AG20443 (cell line): ENCODE measurements around the gene PSENEN.
"Not testable (repeated sequence)": the region's sequence is repeated elsewhere in the genome, so short reads cannot be mapped to it uniquely, and the experiment has no call there.

Experiments
- DNase-seq: peaks from one replicate; pipeline ENCODE4 v3.0.0; 2012; ENCODE audit warnings: low spot score, mixed read lengths

The PSENEN gene

DNA sequence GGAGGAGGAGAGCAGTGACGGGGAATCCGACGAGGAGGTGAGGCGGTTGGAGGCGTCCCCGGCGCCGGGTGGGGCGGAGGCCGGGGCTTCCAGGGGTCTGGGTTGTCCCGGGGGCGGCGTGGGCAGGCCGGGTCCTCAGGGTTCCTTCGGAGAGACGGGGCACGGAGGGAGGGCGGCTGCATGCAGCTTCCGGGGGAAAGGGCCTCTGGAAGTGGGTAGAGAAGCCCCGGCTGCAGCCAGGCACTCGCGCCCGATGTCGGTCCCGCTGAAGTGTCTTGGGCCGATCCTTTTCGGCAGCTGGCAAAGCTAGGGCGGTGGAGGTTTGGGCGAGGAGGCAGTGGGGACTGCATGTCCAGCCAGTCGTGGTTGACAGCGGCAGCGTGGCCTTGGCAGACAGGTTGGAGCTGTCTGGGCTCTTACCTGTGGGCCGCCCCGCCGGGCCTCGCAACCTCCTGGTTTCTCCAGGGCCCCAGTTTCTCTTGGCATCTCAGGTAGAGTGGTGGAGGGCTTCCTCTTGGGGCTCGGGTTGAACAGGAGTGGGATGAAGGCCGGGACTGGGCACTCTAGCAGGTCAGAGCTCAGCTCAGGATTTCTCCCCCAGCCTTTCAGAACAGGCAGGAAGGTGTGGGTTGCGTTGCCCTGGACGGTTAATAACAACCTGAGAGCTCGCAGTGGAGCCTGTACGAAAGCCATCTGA lies 27.0 kb upstream of the PSENEN start:
- DNase-seq, result peak; percentile 43

DNA sequence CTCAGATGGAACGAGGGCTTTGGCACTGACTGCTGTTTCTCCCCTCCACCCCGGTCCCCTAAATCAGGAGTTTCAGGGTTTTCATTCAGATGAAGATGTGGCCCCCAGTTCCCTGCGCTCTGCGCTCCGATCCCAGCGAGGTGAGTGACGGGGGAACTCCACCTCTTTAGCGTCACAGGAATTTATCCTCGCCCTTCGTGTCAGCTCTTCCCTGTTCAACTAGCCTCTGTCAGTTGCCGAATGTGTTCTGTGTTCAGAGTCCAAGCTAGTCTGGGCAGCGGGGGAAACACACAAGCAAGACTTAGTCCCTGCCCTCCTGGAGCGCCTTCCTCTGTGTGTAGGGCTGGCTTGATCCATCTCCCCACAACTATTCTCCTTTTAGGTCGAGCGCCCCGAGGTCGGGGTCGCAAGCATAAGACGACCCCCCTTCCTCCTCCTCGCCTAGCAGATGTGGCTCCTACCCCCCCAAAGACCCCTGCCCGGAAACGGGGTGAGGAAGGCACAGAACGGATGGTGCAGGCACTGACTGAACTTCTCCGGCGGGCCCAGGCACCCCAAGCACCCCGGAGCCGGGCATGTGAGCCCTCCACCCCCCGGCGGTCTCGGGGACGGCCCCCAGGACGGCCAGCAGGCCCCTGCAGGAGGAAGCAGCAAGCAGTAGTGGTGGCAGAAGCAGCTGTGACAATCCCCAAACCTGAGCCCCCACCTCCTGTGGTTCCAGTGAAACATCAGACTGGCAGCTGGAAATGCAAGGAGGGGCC lies 25.9 kb upstream of the PSENEN start:
- DNase-seq, result no peak

DNA sequence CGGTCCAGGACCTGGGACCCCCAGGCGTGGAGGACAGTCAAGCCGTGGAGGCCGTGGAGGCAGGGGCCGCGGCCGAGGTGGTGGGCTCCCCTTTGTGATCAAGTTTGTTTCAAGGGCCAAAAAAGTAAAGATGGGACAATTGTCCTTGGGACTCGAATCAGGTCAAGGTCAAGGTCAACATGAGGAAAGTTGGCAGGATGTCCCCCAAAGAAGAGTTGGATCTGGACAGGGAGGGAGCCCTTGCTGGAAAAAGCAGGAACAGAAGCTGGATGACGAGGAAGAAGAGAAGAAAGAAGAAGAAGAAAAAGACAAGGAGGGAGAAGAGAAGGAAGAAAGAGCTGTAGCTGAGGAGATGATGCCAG lies 25.3 kb upstream of the PSENEN start:
- no peak for DNase-seq

DNA sequence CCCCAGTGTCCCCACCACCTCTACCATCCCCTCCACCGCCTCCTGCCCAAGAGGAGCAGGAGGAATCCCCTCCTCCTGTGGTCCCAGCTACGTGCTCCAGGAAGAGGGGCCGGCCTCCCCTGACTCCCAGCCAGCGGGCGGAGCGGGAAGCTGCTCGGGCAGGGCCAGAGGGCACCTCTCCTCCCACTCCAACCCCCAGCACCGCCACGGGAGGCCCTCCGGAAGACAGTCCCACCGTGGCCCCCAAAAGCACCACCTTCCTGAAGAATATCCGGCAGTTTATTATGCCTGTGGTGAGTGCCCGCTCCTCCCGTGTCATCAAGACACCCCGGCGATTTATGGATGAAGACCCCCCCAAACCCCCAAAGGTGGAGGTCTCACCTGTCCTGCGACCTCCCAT lies 24.8 kb upstream of the PSENEN start:
- DNase-seq, result no peak

DNA sequence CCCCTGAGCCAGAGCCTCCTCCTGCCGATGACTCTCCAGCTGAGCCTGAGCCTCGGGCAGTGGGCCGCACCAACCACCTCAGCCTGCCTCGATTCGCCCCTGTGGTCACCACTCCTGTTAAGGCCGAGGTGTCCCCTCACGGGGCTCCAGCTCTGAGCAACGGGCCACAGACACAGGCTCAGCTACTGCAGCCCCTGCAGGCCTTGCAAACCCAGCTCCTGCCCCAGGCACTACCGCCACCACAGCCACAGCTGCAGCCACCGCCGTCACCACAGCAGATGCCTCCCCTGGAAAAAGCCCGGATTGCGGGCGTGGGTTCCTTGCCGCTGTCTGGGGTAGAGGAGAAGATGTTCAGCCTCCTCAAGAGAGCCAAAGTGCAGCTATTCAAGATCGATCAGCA lies 24.1 kb upstream of the PSENEN start:
- no peak for DNase-seq

DNA sequence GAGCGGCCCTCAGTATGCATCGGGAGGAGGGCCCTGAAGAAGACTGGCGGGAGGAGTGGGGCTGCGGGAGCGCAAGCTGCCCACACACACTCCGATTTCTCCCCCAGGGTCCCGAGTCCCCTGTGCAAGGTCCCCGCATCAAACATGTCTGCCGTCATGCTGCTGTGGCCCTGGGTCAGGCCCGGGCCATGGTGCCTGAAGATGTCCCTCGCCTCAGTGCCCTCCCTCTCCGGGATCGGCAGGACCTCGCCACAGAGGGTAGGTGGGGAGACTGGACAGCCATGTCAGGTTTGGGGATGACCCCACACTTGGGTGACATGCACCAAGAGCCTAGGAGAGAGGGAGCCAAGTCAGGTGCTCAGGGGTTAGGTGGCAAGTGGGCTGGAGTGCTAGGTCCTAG lies 23.0 kb upstream of the PSENEN start:
- DNase-seq, result no peak

DNA sequence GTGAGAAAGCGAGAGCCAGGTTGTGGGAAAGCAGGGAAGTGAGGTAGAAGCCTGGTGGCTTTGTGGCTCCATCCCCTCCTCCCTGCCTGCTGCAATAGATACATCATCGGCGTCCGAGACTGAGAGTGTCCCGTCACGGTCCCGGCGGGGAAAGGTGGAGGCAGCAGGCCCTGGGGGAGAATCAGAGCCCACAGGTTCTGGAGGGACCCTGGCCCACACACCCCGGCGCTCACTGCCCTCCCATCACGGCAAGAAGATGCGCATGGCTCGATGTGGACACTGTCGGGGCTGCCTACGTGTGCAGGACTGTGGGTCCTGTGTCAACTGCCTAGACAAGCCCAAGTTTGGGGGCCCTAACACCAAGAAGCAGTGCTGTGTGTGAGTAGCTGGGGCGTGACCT lies 22.6 kb upstream of the PSENEN start:
- no peak for DNase-seq

DNA sequence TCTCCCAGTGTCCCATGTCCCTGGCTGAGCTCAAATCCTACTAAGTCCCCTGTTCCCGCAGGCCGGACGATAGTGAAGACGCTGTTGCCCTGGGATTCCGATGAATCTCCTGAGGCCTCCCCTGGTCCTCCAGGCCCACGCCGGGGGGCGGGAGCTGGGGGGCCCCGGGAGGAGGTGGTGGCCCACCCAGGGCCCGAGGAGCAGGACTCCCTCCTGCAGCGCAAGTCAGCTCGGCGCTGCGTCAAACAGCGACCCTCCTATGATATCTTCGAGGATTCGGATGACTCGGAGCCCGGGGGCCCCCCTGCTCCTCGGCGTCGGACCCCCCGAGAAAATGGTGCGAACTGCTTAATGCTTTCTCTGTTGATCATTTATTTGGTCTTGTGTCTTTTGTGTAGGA lies 21.8 kb upstream of the PSENEN start:
- DNase-seq, result no peak

DNA sequence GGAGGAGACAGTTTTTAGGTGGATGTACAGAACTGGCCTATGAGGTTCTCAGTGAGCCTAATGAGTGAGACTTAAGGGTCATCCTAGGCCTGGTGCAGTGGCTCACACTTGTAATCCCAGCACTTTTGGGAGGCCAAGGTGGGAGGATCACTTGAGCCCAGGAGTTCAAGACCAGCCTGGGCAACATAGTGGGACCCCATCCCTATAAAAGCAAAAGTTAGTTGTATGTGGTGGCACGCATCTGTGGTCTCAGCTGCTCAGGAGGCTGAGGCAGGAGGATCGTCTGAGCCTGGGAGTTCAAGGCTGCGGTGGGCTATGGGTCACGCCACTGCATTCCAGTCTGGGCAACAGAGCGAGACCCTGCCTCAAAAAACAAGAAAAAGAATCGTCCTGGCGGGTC lies 21.3 kb upstream of the PSENEN start:
- DNase-seq, result not testable (repeated sequence)

DNA sequence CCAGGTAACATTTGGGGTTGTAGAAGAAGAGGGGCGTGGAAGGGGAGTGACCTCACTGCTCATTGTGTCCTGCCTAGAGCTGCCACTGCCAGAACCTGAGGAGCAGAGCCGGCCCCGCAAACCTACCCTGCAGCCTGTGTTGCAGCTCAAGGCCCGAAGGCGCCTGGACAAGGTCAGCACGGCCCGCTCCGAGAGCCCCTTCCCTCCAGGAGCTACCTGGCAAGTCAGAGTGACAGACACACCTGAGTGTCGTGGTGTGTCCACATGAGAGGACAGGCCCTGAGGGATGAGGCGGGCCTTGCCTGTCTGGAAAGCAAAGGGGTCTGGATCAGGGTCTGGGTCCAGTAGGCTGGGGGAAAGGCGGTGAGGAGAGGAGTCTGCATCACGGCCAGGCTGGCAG lies 20.9 kb upstream of the PSENEN start:
- DNase-seq, result no peak

DNA sequence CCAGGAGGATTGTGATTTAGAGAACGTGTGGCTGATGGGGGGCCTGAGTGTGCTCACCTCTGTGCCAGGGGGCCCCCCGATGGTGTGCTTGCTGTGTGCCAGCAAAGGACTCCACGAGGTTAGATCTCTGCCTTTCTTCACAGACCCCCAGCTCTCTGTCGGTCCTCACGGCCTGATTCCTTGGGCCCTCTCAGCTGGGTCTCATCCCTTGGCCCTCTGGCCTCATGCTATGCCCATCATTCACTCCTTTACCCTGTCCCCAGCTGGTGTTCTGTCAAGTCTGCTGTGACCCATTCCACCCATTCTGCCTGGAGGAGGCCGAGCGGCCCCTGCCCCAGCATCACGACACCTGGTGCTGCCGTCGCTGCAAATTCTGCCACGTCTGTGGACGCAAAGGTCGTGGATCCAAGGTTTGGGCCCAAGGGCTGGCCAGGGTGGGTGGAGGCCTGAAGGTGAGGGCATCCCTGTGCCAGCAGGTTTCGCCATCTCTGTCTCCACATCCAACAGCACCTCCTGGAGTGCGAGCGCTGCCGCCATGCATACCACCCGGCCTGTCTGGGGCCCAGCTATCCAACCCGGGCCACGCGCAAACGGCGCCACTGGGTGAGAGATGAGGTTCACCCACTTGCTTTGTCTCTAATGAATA lies 20.1 kb upstream of the PSENEN start:
- no peak for DNase-seq

DNA sequence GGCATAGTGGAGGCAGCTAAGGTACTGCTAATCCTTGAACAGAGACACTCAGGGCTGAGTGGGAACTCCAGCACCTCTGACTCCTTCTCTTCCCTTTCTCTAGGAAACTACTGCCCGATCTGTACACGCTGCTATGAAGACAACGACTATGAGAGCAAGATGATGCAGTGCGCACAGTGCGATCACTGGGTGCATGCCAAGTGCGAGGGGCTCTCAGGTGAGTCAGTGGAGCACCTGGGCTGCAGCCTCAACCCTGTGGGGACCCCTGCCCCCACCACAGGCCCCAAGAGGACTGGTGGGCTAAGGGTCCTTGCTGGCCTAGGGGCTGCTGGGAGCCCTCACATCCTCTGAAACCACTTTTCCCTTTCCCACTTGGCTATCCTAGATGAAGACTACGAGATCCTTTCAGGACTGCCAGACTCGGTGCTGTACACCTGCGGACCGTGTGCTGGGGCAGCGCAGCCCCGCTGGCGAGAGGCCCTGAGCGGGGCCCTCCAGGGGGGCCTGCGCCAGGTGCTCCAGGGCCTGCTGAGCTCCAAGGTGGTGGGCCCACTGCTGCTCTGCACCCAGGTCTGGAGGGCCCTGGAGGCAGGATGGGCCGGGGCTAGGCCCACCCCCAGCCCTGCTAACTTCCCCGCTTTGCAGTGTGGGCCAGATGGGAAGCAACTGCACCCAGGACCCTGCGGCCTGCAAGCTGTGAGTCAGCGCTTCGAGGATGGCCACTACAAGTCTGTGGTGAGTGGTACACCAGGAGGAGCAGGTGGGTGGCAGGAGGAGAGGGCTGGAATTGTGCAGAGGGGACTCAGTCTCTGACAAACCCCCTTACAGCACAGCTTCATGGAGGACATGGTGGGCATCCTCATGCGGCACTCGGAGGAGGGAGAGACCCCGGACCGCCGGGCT lies 18.1 kb upstream of the PSENEN start:
- no peak for DNase-seq

DNA sequence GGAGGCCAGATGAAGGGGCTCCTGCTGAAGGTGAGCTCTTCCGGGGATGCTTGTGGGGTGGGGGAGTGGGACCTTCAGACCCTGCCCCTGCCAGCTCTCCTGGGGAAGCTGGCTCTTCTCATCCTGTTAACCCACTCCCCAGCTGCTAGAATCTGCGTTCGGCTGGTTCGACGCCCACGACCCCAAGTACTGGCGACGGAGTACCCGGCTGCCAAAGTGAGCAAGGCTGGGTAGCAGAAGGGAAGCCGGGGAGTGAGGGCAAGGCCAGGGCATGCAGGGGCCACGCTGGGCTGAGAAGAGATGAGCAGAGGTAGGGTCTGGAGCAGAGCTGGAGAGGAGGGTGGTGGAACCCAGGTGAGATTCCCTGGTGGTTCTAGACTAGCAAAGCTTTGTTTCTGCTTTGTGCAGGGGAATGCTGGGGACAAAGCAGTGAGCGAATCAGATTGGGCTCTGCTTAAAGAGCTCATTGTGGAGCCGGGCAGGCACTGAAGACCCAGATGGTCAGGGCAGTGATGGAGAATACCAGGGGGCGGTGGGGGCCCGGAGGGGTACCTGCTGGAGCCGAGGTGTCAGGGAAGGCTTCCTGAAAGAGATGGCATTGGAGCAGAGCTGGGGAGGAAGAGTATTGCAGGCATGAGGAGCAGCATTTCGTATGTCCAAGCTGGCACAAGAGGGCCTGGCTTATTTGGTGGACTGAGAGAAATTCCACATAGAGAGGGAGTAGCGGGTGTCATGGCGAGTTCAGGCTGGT lies 17.3 kb upstream of the PSENEN start:
- DNase-seq, result no peak

DNA sequence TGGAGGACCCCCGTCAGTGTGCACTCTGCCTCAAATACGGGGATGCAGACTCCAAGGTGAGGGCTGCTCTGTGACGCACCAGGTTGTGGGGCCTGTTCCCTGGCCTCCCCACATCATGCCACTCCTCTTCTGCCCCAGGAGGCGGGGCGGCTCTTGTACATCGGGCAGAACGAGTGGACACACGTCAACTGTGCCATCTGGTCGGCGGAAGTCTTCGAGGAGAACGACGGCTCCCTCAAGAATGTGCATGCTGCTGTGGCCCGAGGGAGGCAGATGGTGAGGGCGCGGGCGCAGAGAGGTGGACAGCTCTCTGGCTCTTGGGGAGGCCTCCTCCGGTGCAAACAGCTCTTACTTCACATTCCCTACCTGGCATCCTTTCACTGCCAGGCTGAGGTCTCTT lies 16.4 kb upstream of the PSENEN start:
- no peak for DNase-seq

DNA sequence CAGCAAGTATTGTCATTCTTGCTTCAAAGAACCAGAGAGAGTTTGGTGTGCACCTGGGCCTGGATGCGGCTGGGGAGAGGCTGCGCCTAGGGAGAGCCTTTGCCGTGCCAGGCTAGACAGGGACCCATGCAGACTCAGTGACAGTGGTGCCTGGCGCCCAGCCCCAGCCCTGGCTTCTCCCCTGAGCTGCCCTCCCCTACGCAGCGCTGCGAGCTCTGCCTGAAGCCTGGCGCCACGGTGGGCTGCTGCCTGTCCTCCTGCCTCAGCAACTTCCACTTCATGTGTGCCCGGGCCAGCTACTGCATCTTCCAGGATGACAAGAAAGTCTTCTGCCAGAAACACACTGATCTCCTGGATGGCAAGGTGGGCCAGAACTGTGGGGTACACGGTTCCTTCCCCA lies 15.7 kb upstream of the PSENEN start:
- no peak for DNase-seq

DNA sequence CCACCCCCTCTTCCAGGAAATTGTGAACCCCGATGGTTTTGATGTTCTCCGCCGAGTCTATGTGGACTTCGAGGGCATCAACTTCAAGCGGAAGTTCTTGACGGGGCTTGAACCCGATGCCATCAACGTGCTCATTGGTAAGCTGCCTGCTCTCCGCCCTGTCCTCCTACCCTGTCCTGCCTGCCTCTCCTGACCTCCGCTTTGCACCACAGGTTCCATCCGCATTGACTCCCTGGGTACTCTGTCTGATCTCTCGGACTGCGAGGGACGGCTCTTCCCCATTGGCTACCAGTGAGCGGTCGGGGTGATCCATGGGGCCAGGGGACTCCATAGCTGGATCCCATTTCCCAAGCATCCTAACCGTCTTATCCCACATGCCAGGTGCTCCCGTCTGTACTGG lies 15.1 kb upstream of the PSENEN start:
- no peak for DNase-seq

DNA sequence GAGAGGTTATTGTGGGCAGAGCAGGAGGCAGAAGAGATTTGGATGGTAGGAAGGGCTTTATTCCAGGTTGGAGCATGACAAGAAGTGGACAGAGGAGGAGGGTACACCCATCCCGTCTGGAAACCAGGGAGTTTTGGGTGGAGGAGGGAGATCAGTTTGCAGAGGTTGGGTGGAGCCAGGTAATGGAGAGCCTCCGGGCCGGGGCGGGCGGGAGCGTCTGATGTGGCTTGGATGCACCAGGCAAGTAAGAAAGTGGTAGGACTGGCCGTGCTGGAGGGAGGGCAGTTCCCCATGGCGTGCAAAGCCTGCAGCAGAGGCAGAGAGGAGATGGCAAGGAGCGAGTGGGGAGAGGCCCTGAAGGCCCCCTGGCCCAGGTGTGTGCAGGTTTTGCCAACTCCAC lies 14.1 kb upstream of the PSENEN start:
- DNase-seq, result no peak

DNA sequence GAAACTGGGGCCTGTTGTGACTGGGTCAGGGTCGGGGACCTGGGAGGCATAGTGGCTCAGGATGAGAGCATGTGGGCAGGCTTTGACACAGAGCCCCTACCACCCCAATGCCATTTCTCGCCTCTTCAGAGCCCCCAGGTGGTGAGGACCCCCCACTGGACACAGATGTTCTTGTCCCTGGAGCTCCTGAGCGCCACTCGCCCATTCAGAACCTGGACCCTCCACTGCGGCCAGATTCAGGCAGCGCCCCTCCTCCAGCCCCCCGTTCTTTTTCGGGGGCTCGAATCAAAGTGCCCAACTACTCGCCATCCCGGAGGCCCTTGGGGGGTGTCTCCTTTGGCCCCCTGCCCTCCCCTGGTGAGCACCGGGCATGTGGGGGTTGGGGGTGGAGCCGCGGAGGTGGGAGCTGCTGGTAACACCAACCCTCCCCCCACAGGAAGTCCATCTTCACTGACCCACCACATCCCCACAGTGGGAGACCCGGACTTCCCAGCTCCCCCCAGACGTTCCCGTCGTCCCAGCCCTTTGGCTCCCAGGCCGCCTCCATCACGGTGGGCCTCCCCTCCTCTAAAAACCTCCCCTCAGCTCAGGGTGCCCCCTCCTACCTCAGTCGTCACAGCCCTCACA lies 13.6 kb upstream of the PSENEN start:
- no peak for DNase-seq

DNA sequence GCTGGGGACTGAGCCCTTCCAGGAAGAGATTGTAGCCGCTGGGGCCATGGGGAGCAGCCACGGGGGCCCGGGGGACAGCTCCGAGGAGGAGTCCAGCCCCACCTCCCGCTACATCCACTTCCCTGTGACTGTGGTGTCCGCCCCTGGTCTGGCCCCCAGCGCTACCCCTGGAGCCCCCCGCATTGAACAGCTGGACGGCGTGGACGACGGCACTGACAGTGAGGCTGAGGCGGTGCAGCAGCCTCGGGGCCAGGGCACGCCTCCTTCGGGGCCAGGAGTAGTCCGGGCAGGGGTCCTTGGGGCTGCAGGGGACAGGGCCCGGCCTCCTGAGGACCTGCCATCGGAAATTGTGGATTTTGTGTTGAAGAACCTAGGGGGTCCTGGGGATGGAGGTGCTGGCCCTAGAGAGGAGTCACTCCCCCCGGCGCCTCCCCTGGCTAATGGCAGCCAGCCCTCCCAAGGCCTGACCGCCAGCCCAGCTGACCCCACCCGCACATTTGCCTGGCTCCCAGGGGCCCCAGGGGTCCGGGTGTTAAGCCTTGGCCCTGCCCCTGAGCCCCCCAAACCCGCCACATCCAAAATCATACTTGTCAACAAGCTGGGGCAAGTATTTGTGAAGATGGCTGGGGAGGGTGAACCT lies 12.8 kb upstream of the PSENEN start:
- DNase-seq, result no peak

DNA sequence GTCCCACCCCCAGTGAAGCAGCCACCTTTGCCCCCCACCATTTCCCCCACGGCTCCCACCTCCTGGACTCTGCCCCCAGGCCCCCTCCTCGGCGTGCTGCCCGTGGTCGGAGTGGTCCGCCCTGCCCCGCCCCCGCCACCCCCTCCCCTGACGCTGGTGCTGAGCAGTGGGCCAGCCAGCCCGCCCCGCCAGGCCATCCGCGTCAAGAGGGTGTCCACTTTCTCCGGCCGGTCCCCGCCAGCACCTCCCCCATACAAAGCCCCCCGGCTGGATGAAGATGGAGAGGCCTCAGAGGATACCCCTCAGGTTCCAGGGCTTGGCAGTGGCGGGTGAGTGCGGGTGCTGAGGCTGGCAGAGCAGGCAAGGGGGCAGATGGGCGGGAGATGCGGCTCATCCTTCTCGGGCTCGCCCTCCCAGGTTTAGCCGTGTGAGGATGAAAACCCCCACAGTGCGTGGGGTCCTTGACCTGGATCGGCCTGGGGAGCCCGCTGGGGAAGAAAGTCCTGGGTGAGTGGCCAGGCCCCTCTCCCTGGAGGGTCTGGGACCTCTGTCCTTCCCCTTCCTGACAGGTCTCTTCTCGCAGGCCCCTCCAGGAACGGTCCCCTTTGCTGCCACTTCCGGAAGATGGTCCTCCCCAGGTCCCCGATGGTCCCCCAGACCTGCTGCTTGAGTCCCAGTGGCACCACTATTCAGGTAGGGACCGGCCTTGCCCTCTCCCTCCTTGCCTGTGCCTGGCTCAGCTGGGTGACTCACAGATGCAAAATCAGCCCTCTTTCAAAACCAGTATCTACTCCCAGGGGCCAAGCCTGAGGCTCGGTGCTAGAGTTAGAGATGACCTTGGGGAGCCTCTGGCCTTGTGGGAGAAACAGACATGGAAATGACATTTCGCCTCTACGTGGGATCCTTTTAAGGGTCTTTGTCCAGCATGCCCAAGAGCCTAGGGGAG lies 12.0 kb upstream of the PSENEN start:
- DNase-seq, result no peak
